Erythroblast (primary cell): Measurements from ENCODE around the gene PRPF31.

ENCODE experiments used
- GATA1 ChIP-seq: IDR thresholded peaks from 2 replicates; pipeline ENCODE4 v1.6.1; 2011; ENCODE audit warnings: low read depth, mild to moderate bottlenecking, control low read depth, low read length, moderate library complexity
- POLR2A ChIP-seq: IDR thresholded peaks from 2 replicates; pipeline ENCODE4 v1.6.1; 2011; ENCODE audit warnings: mild to moderate bottlenecking, low read length

DNA sequence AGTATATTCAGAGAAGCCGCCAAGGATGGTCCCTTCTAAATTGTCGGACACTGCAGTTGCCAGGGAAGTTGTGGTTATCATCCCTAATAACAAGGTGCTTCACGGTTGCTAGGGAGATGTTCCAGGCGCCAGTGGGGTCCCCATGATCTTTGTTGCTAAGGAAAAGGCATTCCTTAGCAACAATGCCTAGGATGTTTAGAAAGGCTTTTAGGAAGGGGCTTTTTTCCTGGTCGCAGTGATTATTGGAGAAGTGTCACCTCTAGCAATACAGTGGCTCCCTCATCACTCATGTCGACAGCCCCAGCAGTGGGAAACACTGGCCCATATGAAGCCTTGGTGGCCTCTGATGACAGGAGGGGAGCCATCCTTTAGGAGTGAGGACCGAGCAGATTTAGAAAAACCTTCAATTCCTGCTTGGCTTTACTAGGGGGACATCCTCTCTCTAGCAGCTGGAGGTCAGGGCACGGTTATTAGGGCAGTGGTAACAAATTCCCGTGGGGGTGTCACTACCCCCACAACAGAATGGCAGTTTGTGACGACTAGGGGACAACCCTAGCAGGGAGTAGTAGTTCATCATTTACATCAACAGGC, 63.8 kb downstream of the PRPF31 start:
- no peak for TF ChIP-seq POLR2A
- TF ChIP-seq GATA1 = no peak
